ENCODE measurements around the gene MEIS1.

The MEIS1 gene

GRCh38 chr2:66583881-66584280 is 149.0 kb downstream of the MEIS1 start:
- in situ Hi-C loops (cut with HindIII; ENCODE audit: low sequenced_read_pairs), result no loop called here
- H3K4me3 ChIP-seq (ENCODE audit: low read depth, low read length), result no peak overlapping the region
- no peak for DNase-seq (ENCODE audit: low read depth)
- TF ChIP-seq, protein P1, sequence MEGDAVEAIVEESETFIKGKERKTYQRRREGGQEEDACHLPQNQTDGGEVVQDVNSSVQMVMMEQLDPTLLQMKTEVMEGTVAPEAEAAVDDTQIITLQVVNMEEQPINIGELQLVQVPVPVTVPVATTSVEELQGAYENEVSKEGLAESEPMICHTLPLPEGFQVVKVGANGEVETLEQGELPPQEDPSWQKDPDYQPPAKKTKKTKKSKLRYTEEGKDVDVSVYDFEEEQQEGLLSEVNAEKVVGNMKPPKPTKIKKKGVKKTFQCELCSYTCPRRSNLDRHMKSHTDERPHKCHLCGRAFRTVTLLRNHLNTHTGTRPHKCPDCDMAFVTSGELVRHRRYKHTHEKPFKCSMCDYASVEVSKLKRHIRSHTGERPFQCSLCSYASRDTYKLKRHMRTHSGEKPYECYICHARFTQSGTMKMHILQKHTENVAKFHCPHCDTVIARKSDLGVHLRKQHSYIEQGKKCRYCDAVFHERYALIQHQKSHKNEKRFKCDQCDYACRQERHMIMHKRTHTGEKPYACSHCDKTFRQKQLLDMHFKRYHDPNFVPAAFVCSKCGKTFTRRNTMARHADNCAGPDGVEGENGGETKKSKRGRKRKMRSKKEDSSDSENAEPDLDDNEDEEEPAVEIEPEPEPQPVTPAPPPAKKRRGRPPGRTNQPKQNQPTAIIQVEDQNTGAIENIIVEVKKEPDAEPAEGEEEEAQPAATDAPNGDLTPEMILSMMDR (IDR thresholded peaks at IDR 0.05; ENCODE audit: low read depth, low read length, missing control alignments), result no peak

DNA sequence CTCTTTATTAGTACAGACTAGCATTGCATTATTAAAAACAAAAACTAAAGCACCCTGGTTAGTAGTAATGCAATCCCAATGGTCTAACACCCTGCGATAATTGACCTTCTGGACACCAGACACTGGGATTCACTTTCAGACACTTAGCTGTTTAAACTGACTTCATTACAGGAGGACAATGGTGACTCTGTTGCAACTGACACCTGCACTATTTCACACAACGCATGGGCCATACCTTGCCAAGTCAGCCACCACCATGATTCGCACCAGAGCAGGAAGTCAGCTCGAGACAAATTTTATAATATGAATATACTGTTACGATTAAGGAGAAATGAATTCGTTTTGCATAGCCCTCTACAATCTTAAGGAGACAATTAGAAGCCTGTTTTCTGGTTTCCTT is 150.7 kb downstream of the MEIS1 start:
- no peak overlapping the region for H3K4me3 ChIP-seq (ENCODE audit: low read depth, low read length)
- DNase-seq (ENCODE audit: low read depth), result no peak
- in situ Hi-C loops (cut with HindIII; ENCODE audit: low sequenced_read_pairs), result no loop called here
- TF ChIP-seq, protein P1 (IDR thresholded peaks at IDR 0.05; ENCODE audit: low read depth, low read length, missing control alignments), result no peak

DNA sequence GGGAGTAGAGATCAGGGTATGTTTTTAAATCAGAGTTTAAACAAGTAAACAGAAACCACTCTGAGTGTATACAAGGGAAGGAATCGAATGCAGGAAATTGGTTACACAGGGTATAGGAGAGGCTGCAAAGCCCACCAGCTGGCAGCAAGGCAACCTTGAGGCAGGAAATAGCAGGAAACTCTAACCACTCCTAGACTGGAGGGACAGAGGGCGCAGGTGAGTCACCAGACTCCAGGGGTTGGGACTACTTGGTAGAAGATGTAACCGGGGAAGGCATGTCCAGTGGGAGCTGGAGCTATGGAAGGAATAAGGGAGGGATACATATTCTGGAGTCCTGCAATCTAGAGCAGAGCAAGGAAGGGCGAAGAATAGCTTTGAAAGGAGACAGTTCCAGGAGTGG is 152.3 kb downstream of the MEIS1 start:
- DNase-seq (ENCODE audit: low read depth), result no peak
- TF ChIP-seq, protein P1 (IDR thresholded peaks at IDR 0.05; ENCODE audit: low read depth, low read length, missing control alignments), result no peak
- no peak overlapping the region for H3K4me3 ChIP-seq (ENCODE audit: low read depth, low read length)
- in situ Hi-C loops (cut with HindIII; ENCODE audit: low sequenced_read_pairs), result no loop called here

- in situ Hi-C loops (cut with HindIII; ENCODE audit: low sequenced_read_pairs), result no loop called here
- TF ChIP-seq, protein P1 (IDR thresholded peaks at IDR 0.05; ENCODE audit: low read depth, low read length, missing control alignments), result no peak
- no peak overlapping the region for H3K4me3 ChIP-seq (ENCODE audit: low read depth, low read length)
- no peak for DNase-seq (ENCODE audit: low read depth)
These were observed 159.1 kb downstream of the MEIS1 start for GRCh38 chr2:66594001-66594400.

- no peak overlapping the region for H3K4me3 ChIP-seq (ENCODE audit: low read depth, low read length)
- TF ChIP-seq, protein P1 (IDR thresholded peaks at IDR 0.05; ENCODE audit: low read depth, low read length, missing control alignments), result no peak
- in situ Hi-C loops (cut with HindIII; ENCODE audit: low sequenced_read_pairs), result no loop called here
These were observed 160.6 kb downstream of the MEIS1 start for GRCh38 chr2:66595556-66595955.

GRCh38 chr2:66596256-66596655 is 161.3 kb downstream of the MEIS1 start:
- TF ChIP-seq, protein P1 (IDR thresholded peaks at IDR 0.05; ENCODE audit: low read depth, low read length, missing control alignments), result no peak
- in situ Hi-C loops (cut with HindIII; ENCODE audit: low sequenced_read_pairs), result no loop called here
- no peak for DNase-seq (ENCODE audit: low read depth)
- no peak overlapping the region for H3K4me3 ChIP-seq (ENCODE audit: low read depth, low read length)

More at GRCh38 chr2:66595556-66595955, 160.6 kb downstream of the MEIS1 start:
- DNase-seq (ENCODE audit: low read depth), result no peak

GRCh38 chr2:66601624-66602023 is 166.7 kb downstream of the MEIS1 start:
- DNase-seq (ENCODE audit: low read depth), result no peak
- TF ChIP-seq, protein P1 (IDR thresholded peaks at IDR 0.05; ENCODE audit: low read depth, low read length, missing control alignments), result no peak
- in situ Hi-C loops (cut with HindIII; ENCODE audit: low sequenced_read_pairs), result no loop called here

More at GRCh38 chr2:66601624-66602023, 166.7 kb downstream of the MEIS1 start:
- no peak overlapping the region for H3K4me3 ChIP-seq (ENCODE audit: low read depth, low read length)
